Activated CD4-positive, alpha-beta memory T cell treated with anti-CD3 and anti-CD28 coated beads, Interleukin-2, amount 10 ng/mL, durations not matched to agents 7 days and 5 days (primary cell): Measurements from ENCODE around the gene PRPH. TPM values are rescaled to one million over a fixed set of nuclear protein-coding genes. Genes with fewer than 3 reads are reported as not detected.

Experiments
- CTCF ChIA-PET: fragments of 350-600 bp; sonication (Branson Sonifier 250); formaldehyde crosslinking; loops from one replicate; lab custom pipeline; 2021; ENCODE audit warnings: antibody characterized with exemption, inconsistent platforms; lab: Charles Lee
- POLR2A ChIA-PET: fragments of 350-600 bp; sonication (Branson Sonifier 250); formaldehyde crosslinking; loops from one replicate; lab custom pipeline; 2021; ENCODE audit warnings: antibody characterized with exemption; lab: Charles Lee
- DNase-seq: peaks from one replicate; pipeline ENCODE4 v3.0.0-alpha.2; 2020
- H3K27ac Mint-ChIP-seq: one replicate; pipeline ENCODE4 v1.8.0; 2021; ENCODE audit warnings: mild to moderate bottlenecking, mixed read lengths
- H3K27me3 Mint-ChIP-seq: one replicate; pipeline ENCODE4 v1.8.0; 2021; ENCODE audit warnings: mixed read lengths
- H3K36me3 Mint-ChIP-seq: one replicate; pipeline ENCODE4 v1.8.0; 2021; ENCODE audit warnings: low read depth, mixed read lengths
- H3K4me1 Mint-ChIP-seq: one replicate; pipeline ENCODE4 v1.8.0; 2021; ENCODE audit warnings: mixed read lengths
- H3K4me3 Mint-ChIP-seq: one replicate; pipeline ENCODE4 v1.8.0; 2021; ENCODE audit warnings: mild to moderate bottlenecking, mixed read lengths
- H3K9me3 Mint-ChIP-seq: one replicate; pipeline ENCODE4 v1.8.0; 2021; ENCODE audit warnings: mixed read lengths
- total RNA-seq, 2 experiments: library from RNA; stranded (reverse); gene quantifications; one replicate each; pipeline ENCODE4 v1.2.3, GENCODE V29; 2021

Gene PRPH
- total RNA-seq, 2 experiments from 2014 or later = 0.38 TPM; not detected in 1

DNA sequence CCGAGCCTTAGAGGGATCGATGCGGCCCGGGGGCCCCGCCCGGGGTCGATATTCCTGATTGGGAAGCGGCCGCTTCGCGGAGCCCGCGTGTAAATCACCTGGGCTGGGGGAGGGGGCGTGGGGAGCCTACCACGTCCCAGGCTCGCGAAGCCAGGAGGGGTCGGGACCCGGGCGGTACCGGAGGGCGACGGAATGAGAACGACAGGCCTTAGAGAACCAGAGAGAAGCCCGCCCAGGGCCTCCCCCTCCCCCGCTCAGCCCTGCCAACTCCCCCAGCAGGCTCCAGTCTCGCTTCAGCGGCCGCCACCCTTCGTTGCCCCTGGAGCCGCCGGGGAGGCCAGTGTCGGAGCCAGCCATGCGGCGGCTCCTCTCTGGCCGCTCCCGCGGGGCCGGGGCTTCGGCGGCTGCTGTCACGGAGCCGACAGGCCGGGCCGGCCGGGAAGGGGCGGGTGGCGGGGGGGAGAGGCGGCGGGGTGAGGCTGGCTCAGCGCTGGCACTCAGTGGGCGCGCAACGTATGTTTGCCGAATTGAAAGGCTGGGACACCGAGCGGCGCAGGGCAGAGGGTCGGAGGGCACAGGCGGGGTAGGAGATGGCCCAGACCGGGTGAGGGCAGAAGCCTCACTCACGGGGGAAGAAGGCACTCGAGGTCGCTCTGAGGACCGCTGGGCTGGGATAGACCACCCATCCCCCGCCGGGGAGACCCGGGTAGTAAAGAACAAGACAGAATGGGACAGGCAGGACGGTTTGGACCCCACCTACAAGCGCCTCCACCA is 50.3 kb downstream of the PRPH start:
- no peak for DNase-seq
- peaks cover 80% of the 10 kb centered on the region for H3K27me3 Mint-ChIP-seq
- ChIA-PET CTCF (interaction anchor here (3.3 to 9.4 kb wide), 3 partner anchors 12 to 54 kb away, joined by 27 to 161 read pairs (median 65); partner anchors contain the start of genes PRPH and SPATS2), POLR2A (interaction anchor here (0.7 kb wide), 1 partner anchor 10 kb away, joined by 3 read pairs; no protein-coding TSS in a partner anchor)
- H3K4me1 Mint-ChIP-seq = peaks cover 37% of the 10 kb centered on the region
- H3K9me3 Mint-ChIP-seq = no peaks in the 10 kb centered on the region
- no peak overlapping the region for H3K27ac Mint-ChIP-seq
- H3K36me3 Mint-ChIP-seq = no peaks in the 10 kb centered on the region
- H3K4me3 Mint-ChIP-seq = peak overlapping the region; percentile 24

DNA sequence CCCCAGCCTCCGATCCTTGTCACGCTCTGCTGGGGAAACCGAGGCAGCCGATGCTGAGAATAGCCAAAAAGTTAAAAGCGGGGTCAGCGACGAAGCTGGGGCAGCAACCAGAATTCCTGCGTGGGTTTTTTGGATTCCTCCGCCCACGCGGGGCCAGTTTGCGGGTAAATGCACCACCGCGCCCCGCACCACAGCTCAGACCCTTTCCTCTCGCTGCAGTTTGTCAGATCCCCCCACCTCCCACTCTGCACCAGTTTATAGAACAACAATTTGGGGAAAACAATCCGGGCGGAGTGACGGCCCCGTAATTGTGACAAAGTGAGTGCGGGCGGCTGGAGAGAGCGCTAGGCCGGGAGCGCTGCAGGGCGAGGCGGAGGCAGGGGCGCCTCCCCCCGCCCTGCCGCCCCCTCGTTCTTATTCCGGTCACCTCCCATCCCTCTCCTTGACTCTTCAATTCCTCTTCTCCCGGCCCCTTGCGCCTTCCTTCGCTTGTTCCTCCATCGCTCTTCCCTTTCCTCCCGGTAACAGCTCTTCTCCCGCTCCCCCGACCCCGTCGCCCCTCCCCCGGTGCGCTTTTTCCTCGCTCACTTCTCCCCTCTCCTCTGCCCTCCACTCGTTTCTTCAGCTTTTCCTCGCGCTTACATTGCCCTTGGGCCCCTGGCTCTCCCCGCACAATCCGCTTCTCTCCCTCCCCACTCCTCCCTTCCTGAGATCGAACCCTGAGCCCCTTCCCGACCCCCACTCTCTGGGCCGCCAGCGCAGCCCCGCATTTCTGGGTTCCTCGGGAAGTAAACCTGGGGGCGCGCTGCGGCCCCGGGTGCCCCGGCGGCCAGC is 51.1 kb downstream of the PRPH start:
- no peak overlapping the region for H3K4me3 Mint-ChIP-seq
- H3K27me3 Mint-ChIP-seq = peaks cover 76% of the 10 kb centered on the region
- POLR2A ChIA-PET = interaction anchor here (0.7 to 2.0 kb wide), 5 partner anchors 11 to 57 kb away, joined by 3 to 12 read pairs (median 7); partner anchors contain the start of genes PRPH and SPATS2

DNA sequence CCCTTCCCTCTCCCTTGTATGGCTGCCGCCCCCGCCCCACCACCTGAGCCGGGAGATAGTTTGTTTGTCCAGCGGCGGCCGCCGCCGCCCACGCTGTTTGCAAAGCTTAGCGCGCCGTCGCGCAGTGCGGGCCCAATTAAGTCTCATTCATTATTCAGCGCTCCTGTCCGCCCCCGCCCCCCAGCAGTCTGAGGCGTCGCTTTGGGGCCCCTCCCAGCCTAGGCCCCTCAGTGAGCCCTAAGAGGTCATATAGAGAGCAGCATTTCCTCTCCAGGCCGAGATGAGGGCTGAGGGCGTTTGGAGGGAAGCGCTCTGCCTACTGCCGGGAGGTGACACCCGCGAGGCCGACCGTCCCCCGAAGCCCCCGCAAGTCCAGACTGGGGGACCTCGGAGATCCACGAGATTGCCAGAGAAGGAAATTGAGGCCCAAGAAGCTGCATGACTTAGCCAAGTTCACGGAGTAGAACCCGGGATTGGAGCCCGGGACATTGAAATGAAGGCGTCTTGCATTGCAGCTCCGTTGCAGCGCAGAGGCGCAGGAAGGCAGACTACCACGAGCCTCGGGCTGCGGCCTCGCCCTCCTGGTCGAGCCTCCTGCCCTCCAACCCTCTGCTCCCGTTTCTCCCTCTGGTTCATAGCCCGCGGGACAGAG is 51.8 kb downstream of the PRPH start, which contains the start of gene DNAJC22:
Gene DNAJC22 (plus strand): TSS at position 230 of the 652 bp plus-strand sequence. CDS start 1,985 bp downstream, outside the sequence.
- Mint-ChIP-seq H3K4me1 (peaks cover 37% of the 10 kb centered on the region), H3K9me3 (no peaks in the 10 kb centered on the region), H3K27me3 (peaks cover 74% of the 10 kb centered on the region), H3K27ac (no peak within 1 kb of the TSS), H3K36me3 (no peaks in the 10 kb centered on the region), H3K4me3 (peak within 1 kb of the TSS; percentile 57)
- peak; percentile 34 for DNase-seq
- ChIA-PET POLR2A (interaction anchor here (1.3 to 2.0 kb wide), 5 partner anchors 11 to 57 kb away, joined by 4 to 12 read pairs (median 7); partner anchors contain the start of genes PRPH and SPATS2), CTCF (interaction anchor here (0.6 to 9.4 kb wide), 31 partner anchors 7 to 290 kb away, joined by 3 to 161 read pairs (median 6); partner anchors contain the start of genes C1QL4, PRPF40B, PRPH and SPATS2)

More for the DNA sequence above, 51.1 kb downstream of the PRPH start:
- H3K4me1 Mint-ChIP-seq = peaks cover 37% of the 10 kb centered on the region
- DNase-seq = no peak
- CTCF ChIA-PET = interaction anchor here (0.6 to 9.4 kb wide), 15 partner anchors 9 to 291 kb away, joined by 3 to 161 read pairs (median 9); partner anchors contain the start of genes C1QL4, PRPH, SPATS2 and TROAP
- no peak overlapping the region for H3K27ac Mint-ChIP-seq
- H3K9me3 Mint-ChIP-seq = no peaks in the 10 kb centered on the region
- no peaks in the 10 kb centered on the region for H3K36me3 Mint-ChIP-seq

DNA sequence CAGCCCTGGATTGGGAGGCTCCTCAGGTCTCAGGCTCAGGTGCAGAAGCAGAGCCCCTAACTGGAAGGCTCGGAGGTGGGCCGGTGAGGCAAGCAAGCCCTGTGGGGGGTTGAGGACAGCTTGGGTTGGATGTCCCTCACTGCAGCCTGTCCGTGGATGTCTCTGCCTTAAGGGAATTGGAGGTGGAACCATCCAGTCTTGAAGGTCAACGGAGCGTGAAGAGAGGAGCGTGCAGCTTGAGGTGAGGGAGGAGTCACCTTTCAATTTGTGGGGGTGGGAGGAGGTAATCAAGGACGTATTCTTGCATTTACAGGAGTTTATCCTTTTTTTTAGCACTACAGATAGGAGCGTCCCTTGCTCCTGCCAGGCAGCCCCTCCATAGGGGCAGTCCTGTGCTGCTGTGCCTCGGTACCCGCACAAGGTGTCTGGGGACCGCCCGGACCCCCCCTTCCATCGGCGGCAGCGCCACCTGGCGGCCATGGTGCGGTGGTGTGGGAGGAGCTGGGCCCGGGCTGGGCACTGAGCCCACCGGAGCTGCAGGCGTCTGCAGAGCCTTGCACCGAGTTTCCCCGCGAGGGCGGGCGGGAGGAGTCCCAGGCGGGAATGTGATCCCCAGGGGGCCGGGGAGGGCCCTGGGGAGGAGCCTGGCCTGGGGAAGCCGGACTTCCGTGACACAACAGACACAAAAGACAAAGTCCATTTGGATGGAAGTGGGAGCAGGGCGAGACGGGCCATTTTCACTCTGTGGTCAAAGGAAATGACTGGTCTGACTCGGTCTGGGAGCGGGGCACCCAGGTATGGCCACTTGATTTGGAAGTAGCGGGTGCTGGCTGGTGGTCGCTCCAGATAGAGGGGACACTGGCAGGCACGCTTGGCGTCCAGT is 52.6 kb downstream of the PRPH start:
- Mint-ChIP-seq H3K27ac (no peak overlapping the region), H3K36me3 (no peaks in the 10 kb centered on the region), H3K4me1 (peaks cover 34% of the 10 kb centered on the region), H3K9me3 (no peaks in the 10 kb centered on the region), H3K4me3 (peak overlapping the region; percentile 57), H3K27me3 (peaks cover 71% of the 10 kb centered on the region)
- ChIA-PET POLR2A (interaction anchor here (0.6 to 2.0 kb wide), 6 partner anchors 12 to 58 kb away, joined by 3 to 12 read pairs (median 6); partner anchors contain the start of genes PRPH and SPATS2), CTCF (interaction anchor here (0.6 to 9.4 kb wide), 36 partner anchors 8 to 276 kb away, joined by 3 to 161 read pairs (median 6); partner anchors contain the start of genes C1QL4, PRPF40B, PRPH and SPATS2)
- DNase-seq = peak; percentile 80

Other genes starting within 250 kb of the PRPH start
- gene KMT2D, start 234.4 kb upstream of the PRPH start, total RNA-seq = 10 to 100 TPM; 82.3 to 87.8 TPM
- gene RHEBL1, start 225.2 kb upstream of the PRPH start, total RNA-seq = 10 to 100 TPM; 14.8 to 15.8 TPM
- under 1 TPM; 0.08 to 0.20 TPM for gene DHH, start 200.3 kb upstream of the PRPH start, total RNA-seq
- gene LMBR1L, start 184.3 kb upstream of the PRPH start, total RNA-seq = 10 to 100 TPM; 82.8 to 85.3 TPM
- gene TUBA1B, start 163.8 kb upstream of the PRPH start, total RNA-seq = 1,000 to 10,000 TPM; 1,691 to 1,705 TPM
- gene TUBA1A, start 106.1 kb upstream of the PRPH start, total RNA-seq = 100 to 1,000 TPM; 106 to 109 TPM
- 100 to 1,000 TPM; 250 to 262 TPM for gene TUBA1C, start 30.1 kb upstream of the PRPH start, total RNA-seq
- 10 to 100 TPM; 75.1 to 79.5 TPM for gene TROAP, start 28.1 kb downstream of the PRPH start, total RNA-seq
- not detected for gene C1QL4, start 42.0 kb downstream of the PRPH start, total RNA-seq
- under 1 TPM in 1 of 2 experiments, not detected in 1; 0.05 TPM for gene DNAJC22, start 51.7 kb downstream of the PRPH start, total RNA-seq
- gene SPATS2, start 72.3 kb downstream of the PRPH start, total RNA-seq = 10 to 100 TPM; 12.3 to 15.6 TPM
- under 1 TPM; 0.58 to 0.90 TPM for gene KCNH3, start 243.9 kb downstream of the PRPH start, total RNA-seq